ENCODE results near the gene VPS26C.
"Not testable (repeated sequence)": the region's sequence is repeated elsewhere in the genome, so short reads cannot be mapped to it uniquely, and the experiment has no call there.

VPS26C gene

DNA sequence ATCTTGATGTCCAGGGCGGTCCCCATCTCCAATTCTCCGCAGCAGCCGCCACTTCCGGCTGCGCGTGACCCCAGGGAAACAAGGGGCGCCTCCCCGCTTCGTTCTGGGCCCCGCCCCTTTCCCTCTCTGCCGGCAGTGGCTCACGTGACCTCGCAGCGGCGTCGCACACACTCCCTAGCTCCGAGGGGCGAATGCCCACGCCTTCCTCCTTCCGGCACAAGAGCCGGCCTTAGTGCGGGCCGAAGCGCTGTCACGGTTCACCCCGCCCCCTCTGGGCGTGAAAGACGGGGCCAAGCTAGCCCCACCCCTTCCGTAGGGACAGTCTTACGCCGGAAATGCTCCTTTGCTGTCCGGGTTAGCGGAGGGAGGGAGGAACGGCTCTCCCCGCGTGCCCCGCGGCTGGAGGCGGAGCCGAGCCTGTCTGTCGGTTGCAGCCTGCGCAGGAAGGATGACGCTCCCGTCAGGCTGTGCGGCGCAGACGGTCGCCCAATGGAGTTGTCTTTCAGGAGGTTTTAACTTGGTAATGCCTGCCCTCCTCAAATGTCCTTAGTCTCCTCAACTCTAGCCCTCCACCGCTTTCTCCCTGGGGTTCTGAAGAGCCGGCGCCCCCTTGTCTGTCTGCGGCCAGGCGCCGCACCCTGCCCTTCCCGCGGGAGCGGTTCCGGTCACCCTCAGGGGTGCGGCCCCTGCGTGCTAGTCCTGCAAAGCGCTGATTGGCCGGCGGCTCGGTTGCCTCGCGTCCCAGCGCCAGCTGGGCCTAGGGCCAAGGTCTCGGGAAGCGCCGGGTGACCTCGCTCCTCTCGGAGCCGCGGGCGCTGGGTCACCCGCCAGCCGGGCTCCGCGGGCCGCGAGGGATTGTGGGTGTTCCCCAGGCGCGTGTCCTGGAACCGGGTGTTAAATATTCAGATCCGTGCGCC, at the start of gene VPS26C:
Gene VPS26C, minus strand, starts transcription at position 66 of the 917 bp plus-strand sequence. Its CDS starts 40 bp downstream, at position 26.
- DNase-seq (ENCODE audit: low spot score): peak; percentile 70

DNA sequence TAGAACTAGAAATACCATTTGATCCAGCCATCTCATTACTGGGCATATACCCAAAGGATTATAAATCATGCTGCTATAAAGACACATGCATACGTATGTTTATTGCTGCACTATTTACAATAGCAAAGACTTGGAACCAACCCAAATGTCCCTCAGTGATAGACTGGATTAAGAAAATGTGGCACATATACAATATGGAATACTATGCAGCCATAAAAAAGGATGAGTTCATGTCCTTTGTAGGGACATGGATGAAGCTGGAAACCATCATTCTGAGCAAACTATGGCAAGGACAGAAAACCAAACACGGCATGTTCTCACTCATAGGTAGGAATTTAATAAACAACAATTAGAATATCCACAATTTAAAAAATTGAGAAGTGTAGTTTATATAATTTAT, 48.9 kb upstream of the VPS26C start:
- DNase-seq (ENCODE audit: low spot score): not testable (repeated sequence)

DNA sequence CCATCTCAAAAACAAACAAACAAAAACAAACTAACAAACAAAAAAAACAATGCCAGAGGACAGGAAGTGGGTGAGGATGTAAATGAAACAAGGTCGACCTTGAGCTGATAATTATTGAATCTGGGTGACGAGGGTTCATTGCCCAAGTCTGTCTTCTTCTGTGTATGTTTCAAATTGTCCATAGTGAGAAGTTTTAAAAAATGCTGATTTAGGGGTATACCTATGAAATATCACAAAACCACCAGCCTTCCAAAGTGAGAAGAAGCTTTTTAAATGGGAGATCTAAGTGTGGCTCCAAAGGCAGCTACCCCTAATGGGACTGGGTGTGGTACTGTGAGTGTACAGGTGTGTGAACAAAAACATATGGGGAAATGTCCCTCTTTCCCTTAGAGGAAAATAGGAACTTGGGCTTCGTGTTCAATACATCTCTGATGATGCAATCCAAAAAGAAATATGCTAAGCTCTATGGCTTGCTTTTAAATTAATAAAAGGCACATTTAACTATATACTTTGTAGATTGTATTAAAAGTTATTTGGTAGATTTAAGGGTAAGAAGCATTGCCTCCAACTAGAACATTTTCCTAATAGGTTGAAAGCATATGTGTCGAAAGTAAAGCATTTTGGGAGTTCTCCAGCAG, 33.1 kb upstream of the VPS26C start:
- no peak for DNase-seq (ENCODE audit: low spot score)

DNA sequence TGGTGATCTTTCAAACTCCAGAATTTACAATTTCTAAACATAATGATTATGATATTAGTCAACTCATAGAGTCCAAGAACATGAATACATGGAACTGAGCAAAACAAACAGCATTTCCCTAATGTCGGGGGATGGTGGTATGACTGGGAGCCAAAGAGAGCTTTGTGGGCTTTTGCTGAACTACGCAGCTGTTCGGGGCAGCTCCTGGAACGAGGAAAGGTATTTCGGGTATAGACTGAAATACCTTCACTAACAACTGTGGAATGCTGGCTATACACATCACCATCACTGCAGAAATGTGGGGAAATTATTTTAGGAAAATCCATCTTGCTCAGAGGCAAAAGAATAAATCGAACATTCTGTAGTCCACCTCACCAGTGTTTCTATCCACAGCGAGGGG, 30.2 kb upstream of the VPS26C start:
- DNase-seq (ENCODE audit: low spot score): no peak

DNA sequence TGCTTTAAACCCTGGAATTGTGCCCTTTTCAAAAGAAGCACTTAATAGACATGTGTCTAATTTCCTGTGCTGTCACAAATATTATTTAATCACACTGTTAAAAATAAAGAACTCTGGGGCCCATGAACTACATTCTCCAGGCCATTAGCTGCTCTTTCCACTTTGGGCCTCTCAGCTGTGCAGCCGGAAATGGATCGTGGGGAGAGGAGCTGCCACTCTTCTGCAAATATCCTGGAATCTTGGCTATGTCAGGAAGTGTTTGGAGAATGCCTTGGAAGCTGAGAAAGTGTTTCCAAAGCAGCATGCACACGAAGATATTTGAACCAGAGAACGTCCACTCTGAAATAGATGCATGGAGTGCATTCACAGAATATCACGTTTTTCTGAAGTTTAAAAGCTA, 27.5 kb upstream of the VPS26C start:
- no peak for DNase-seq (ENCODE audit: low spot score)

DNA sequence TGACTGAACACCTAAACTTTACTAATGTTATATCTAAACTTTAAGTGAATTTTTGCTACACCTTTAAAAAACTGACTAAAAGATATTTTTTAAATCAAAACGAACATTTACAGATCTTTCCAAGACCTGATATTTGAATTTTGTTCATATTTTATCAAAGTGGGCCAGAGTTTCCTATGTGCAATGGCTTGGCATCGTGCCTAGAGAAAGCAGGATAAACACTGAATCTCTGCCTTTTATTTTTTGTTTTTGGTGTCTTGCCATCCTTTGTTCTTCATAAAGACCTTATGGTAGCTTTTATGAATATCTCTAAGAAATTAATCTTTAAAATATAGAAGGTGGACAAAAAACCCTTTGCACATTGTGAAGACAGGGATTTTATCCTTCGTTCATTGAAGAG, 25.8 kb upstream of the VPS26C start:
- DNase-seq (ENCODE audit: low spot score): no peak

DNA sequence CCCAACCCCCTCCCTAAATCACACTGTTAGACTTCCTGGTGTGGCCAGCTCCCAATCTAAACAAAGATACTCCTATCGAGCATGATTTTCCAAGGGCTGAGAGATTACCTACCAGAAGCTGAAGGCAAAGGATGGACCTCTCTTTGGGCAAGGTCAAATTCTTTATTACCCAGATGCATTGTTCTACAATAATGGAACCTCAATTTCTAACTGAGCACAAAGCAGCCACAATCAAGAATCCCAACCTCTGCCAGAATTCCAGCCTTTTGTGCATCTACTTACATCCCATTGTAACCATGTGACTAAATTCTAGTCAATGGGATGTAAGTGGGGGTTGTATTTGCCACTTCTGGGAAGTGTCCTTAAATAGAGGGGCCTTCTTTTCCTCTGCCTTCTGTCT, 24.9 kb upstream of the VPS26C start:
- DNase-seq (ENCODE audit: low spot score): no peak

DNA sequence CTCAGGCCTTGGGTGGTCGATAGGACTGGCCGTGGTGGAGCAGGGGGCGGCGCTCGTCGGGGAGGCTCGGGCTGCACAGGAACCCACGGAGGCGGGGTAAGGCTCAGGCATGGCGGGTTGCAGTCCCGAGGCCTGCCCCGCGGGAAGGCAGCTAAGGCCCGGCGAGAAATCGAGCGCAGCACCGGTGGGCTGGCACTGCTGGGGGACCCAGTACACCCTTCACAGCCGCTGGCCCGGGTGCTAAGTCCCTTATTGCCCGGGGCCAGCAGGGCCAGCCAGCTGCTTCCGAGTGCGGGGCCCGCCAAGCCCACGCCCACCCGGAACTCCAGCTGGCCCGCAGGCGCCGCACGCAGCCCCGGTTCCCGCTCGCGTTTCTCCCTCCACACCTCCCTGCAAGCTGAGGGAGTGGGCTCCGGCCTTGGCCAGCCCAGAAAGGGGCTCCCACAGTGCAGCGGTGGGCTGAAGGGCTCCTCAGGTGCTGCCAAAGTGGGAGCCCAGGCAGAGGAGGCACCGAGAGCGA, 16.1 kb upstream of the VPS26C start:
- DNase-seq (ENCODE audit: low spot score): not testable (repeated sequence)

DNA sequence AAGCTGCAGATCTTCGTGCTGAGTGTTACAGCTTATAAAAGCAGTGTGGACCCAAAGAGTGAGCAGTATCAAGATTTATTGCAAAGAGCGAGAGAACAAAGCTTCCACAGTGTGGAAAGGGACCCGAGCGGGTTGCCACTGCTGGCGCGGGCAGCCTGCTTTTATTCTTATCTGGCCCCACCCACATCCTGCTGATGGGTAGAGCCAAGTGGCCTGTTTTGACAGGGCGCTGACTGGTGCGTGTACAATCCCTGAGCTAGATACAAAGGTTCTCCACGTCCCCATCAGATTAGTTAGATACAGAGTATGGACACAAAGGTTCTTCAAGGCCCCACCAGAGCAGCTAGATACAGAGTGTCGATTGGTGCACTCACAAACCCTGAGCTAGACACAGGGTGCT, 15.5 kb upstream of the VPS26C start:
- not testable (repeated sequence) for DNase-seq (ENCODE audit: low spot score)

DNA sequence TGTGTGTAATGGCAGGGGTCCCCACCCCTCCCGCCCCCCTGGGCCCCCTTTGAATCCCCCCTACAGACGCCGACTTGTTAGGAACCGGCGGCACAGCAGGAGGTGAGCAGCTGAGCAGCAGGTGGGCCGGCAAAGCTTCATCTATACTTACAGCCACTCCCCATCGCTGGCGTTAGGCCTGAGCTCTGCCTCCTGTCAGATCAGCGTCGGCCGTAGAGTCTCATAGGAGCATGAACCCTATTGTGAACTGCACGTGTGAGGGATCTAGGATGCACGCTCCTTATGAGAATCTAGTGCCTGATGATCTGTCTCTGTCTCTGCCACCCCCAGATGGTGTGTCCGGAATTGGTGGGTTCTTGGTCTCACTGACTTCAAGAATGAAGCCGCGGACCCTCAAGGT, 14.9 kb upstream of the VPS26C start:
- DNase-seq (ENCODE audit: low spot score): no peak

DNA sequence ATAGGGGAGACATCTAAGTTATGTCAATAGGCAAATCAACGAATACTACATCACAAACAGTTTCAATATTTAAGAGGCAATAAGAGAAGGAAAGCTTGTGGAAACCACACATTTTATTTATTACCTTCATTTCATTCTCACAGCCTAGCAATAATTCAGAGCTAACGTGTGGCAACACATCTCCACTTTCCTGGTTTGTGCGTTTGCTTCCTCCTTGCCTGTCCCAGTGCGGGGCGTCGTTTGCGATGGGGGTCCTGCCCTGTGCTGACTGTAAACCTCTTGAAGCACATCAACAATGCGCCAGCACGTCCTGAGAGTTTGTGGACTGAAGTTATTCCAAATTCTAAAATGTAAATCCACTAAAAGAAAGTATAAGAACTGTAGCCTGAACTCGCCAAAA, 14.4 kb upstream of the VPS26C start:
- DNase-seq (ENCODE audit: low spot score): no peak

DNA sequence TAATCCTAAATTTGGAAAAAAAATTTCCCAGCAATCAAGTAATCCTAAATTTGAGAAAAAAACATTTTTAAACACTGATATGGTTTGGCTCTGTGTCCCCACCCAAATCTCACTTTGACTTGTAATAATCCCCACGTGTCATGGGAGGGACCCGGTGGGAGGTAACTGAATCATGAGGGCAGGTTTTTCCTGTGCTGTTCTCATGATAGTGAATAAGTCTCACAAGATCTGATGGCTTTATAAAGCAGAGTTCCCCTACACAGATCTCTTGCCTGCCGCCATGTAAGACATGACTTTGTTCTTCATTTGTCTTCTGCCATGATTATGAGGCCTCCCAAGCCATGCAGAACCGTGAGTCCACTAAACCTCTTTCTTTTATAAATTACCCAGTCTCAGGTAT, 12.1 kb upstream of the VPS26C start:
- not testable (repeated sequence) for DNase-seq (ENCODE audit: low spot score)

DNA sequence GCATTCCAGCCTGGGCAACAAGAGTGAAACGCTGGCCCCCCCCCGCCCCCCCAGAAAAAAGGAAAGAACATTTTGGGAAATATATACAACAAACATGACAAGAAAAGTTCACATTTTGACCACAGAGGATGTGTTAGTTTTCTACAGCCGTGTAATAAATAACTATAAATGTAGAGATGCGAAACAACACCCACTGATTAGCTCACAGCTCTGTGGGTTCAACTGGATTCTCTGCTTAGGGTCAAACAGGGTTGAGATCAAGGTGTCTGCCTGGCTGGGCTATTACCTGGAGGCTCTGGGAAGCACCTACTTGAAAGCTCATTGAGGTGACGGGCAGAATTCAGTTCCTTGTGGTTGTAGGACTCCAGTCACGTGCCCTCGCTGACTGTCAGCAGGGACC, 11.1 kb upstream of the VPS26C start:
- no peak for DNase-seq (ENCODE audit: low spot score)

DNA sequence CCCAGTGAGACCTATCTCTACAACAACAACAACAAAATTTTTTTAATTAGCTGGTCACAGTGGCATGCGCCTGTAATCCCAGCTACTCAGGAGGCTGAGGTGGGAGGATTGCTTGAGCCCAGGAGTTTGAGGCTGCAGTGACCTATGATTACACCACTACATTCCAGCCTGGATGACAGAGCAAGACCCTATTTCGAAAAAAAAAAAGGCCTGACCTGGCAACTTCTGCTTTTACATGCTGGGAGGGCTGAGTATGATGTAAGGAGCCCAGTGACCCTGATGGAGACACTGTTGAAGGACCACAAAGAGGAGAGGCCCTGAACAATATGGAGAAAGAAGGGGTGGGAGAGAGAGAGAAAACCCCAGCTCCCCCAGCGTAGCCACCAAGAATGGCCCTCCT, 9.2 kb upstream of the VPS26C start:
- no peak for DNase-seq (ENCODE audit: low spot score)

DNA sequence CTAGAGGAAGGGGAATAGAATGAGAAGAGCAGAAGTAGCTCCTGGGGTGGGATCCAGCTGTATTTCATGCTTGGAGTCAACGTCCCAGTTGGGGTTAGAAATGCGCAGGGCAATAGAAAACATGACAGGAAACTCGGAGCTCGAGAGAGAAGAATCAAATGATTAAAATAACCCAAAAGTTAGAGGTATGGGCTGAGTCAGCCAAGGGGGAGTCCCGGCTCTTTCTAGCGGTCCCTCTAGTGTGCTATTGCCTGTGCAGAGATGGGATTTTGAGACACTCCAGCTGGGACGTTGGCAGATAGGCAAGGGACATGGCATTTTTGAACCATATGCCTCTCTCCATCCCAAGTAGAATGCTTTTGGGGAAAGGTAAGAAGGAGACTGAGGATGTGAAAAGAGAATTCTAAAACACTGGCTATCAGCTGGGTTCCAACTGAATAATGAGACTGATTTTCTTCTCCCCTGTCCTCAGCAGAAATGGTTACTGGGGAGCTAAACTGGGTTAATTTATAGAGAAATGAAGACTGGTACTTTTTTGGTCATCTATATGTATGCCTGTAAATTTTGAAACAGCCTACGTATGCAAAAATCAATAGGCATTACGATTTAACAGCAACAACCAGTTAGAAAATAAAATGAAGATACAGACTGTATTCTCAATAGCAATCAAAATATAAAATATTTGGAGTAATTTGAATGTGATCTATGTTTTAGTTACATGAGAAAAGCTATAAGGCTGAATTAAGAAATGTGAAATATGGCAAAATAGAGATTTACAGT, 7.0 kb upstream of the VPS26C start:
- no peak for DNase-seq (ENCODE audit: low spot score)

DNA sequence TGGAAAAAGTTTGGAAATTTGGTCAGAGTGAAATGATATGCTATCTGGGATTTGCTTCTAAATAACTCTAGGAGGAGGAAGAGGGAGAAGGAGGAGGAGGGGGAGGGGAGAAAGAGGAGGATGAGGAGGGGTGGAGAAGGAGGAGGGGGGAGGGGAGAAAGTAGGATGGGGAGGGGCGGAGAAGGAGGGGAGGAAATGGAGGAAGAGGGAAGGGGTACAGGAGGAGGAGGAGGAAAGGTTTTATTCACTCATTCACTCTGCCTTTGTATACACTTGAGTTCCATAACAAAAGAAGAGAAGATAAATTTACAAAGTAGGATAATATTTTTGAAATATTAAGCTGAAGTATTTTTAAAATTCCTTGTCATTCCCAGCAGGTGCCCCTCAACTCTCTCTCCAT, 6.3 kb upstream of the VPS26C start:
- DNase-seq (ENCODE audit: low spot score): no peak

DNA sequence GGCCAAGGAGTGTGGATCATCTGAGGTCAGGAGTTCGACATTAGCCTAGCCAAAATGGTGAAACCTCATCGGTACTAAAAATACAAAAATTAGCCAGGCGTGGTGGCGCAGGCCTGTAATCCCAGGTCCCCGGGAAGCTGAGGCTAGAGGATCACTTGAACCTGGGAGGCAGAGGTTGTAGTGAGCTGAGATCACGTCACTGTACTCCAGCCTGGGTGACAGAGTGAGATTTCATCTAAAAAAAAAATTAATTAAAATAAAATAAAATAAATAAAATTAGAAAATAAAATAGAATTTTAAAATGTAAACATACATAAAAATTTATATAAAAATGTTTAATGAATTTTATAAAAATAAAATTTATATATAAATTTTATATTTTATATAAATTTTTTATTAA, 5.8 kb upstream of the VPS26C start:
- no peak for DNase-seq (ENCODE audit: low spot score)

DNA sequence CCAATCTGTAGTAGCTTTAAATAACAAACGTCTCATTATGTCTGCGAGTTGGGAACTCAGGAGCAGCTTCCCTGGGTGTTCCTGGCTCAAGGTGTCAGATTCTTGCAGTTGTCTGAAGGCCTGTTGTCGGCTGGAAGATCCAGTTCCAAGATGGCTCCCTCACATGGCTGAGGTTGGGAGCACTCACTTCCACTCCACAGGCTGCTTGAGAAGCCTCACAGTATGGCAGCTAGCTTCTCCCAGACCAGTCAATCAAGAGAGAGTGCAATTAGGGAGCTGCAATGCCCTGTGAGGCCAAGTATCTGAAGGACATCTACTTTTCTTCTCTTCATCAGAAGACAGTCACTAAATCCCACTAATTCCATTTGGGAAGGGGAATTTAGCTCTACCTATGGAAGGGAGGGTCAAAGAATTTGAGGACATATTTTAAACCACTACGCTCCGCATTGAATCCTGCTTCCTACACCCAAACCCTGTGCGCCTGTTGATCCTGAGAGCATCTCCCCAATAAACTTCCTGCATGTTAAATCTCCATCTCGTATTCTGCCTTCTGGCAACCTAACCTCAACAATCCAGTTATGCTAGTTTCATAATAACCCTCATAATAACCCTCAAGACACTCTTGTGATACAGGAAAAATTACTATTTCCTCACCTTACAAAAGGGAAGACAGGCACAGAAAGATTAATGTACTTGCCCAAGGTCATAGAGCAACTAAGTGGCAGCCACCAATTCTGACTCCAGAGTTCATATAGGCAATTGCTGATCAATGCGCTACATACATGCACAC, 3.6 kb upstream of the VPS26C start:
- DNase-seq (ENCODE audit: low spot score): no peak

DNA sequence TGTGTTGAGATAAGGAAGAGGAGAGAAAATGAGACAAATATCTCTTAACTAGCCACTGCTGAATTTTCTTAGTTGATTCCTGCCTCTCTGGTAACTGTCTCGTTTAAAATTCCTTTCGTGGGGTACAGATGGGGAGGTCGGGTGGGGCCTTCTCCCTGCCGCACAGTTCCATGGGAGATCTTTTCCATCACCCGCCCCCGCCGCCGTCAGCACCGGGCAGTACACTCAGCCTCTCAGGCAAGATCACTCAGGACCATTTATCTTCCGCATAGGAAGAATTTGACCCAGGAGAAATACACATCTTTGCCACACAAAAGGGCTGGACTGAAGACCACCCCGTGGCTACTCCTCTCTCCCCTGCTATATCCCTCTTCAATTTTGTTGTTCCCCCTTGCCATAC, 2.3 kb upstream of the VPS26C start:
- DNase-seq (ENCODE audit: low spot score): no peak

DNA sequence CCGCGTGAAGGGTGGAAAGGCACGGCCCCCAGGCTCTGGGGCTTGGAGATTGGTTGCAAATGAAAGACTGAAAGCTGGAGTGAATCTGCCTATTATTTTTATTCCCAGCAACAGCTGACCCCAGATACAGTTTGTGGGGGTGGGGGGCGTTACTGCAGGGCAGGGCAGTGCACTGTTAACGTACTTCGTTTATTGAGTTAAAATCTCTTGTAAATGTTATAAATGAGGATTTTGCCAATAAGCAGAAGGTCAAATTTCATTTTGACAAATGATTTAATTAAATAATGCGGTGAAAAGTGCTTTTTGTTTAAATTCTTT, 1.0 kb upstream of the VPS26C start:
- no peak for DNase-seq (ENCODE audit: low spot score)

DNA sequence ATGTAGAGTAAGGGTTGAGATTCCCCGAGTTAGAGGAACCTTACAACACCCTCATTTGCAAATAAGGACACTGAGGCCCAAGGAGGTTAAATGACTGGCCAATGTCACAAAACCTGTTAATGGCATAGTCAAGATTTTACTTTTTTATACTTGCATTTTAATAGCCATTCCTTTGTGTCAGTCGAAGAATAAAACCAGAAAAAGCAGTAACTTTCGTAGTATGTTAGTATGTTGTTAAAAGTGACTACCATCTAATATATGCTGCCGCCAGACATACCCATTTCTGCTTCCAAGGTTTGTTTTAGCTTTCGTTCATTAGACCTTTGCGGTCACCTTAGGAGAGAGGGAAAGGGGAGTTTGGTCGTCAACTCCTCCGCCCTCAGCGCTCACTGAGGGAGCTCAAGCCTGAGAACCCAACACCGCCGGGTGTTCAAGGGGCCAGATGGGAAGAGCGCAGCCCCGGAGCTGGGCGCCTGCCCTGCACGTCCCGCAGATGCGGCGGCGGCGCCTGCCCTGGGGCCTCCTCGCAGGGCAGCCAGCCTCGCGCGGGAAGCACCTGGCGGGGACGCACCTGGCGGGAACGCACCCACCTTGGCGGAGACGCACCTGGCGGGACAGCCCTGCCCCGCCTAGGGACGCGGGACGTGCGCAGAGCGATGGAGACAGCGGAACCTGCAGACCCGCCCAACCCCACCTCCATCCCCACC, 466 bp downstream of the VPS26C start:
- DNase-seq (ENCODE audit: low spot score): peak; percentile 7

Measured in HuH-7.5 (cell line).